HepG2 (cell line): ENCODE data around the gene RAB2B. TPM values are rescaled to one million over a fixed set of nuclear protein-coding genes. Genes with fewer than 3 reads are reported as not detected.

Experiments
- ARNT ChIP-seq: fragments of 450-650 bp; IDR thresholded peaks from 2 replicates; pipeline ENCODE4 v1.6.1; 2017
- BRCA1 ChIP-seq: sonication (generic); formaldehyde crosslinking; IDR thresholded peaks from 2 replicates; pipeline ENCODE4 v1.4.0; 2020; ENCODE audit warnings: missing genetic modification reagents
- CHD2 ChIP-seq: IDR thresholded peaks from 2 replicates; pipeline ENCODE4 v1.6.1; 2011; ENCODE audit warnings: low read depth, low read length, improper control_type of control experiment
- JUNB ChIP-seq: sonication (generic); formaldehyde crosslinking; IDR thresholded peaks from 2 replicates; pipeline ENCODE4 v1.8.0; 2022; ENCODE audit warnings: missing genetic modification reagents, mild to moderate bottlenecking, borderline replicate concordance
- JUND ChIP-seq: sonication (generic); formaldehyde crosslinking; IDR thresholded peaks from 2 replicates; pipeline ENCODE4 v1.8.0; 2022; ENCODE audit warnings: mild to moderate bottlenecking, missing genetic modification reagents
- LCORL ChIP-seq, 2 experiments: fragments of 450-650 bp in 1 of 2; sonication (generic) in 1 of 2; formaldehyde crosslinking in 1 of 2; IDR thresholded peaks; 2 replicates each; pipeline versions ENCODE4 v1.5.0 to v1.6.1; 2017 to 2020; ENCODE audit warnings: antibody characterized with exemption in 1 of 2, missing genetic modification reagents in 1 of 2
- MAFG ChIP-seq: sonication (generic); formaldehyde crosslinking; IDR thresholded peaks from 2 replicates; pipeline ENCODE4 v1.5.1; 2020; ENCODE audit warnings: mild to moderate bottlenecking, missing genetic modification reagents
- MIER2 ChIP-seq: IDR thresholded peaks from 2 replicates; pipeline ENCODE4 v1.6.1; 2016; ENCODE audit warnings: missing biosample characterization, missing genetic modification reagents
- NFKBIZ ChIP-seq: IDR thresholded peaks from 2 replicates; pipeline ENCODE4 v1.6.1; 2018; ENCODE audit warnings: missing genetic modification reagents, missing compliant biosample characterization
- RAD51 ChIP-seq: fragments of 450-650 bp; IDR thresholded peaks from 2 replicates; pipeline ENCODE4 v1.6.1; 2016; ENCODE audit warnings: borderline replicate concordance
- SALL2 ChIP-seq: sonication (generic); formaldehyde crosslinking; IDR thresholded peaks from 2 replicates; pipeline ENCODE4 v1.8.1; 2023; ENCODE audit warnings: mild to moderate bottlenecking, missing genetic modification reagents, inconsistent platforms
- SUZ12 ChIP-seq: fragments of 150-350 bp; IDR thresholded peaks from 2 replicates; pipeline ENCODE4 v1.6.1; 2014; ENCODE audit warnings: low read depth, low read length
- XRCC5 ChIP-seq: fragments of 200-400 bp; formaldehyde crosslinking; optimal IDR thresholded peaks from 2 replicates; pipeline ENCODE3; 2017; ENCODE audit warnings: mild to moderate bottlenecking, low read length
- ZNF20 ChIP-seq: sonication (generic); formaldehyde crosslinking; IDR thresholded peaks from 2 replicates; pipeline ENCODE4 v1.4.0; 2020; ENCODE audit warnings: mild to moderate bottlenecking, moderate library complexity, missing genetic modification reagents
- ZNF350 ChIP-seq: sonication (generic); formaldehyde crosslinking; IDR thresholded peaks from 2 replicates; pipeline ENCODE4 v1.4.0; 2020; ENCODE audit warnings: mild to moderate bottlenecking, low read depth, missing genetic modification reagents, borderline replicate concordance
- ZNF382 ChIP-seq: sonication (generic); formaldehyde crosslinking; IDR thresholded peaks from 2 replicates; pipeline ENCODE4 v1.5.0; 2020; ENCODE audit warnings: missing genetic modification reagents, mild to moderate bottlenecking, borderline replicate concordance
- ZNF570 ChIP-seq: sonication (generic); formaldehyde crosslinking; IDR thresholded peaks from 2 replicates; pipeline ENCODE4 v1.4.0; 2020; ENCODE audit warnings: mild to moderate bottlenecking, missing genetic modification reagents, borderline replicate concordance
- ZNF644 ChIP-seq: IDR thresholded peaks from 2 replicates; pipeline ENCODE4 v1.6.1; 2016; ENCODE audit warnings: low read depth
- ZSCAN21 ChIP-seq: sonication (generic); formaldehyde crosslinking; IDR thresholded peaks from 2 replicates; pipeline ENCODE4 v1.8.0; 2022; ENCODE audit warnings: mild to moderate bottlenecking, missing genetic modification reagents, moderate library complexity, borderline replicate concordance
- polyA plus RNA-seq, 8 experiments: library from polyadenylated mRNA; depleted of rRNA in 3 of 8; stranded (reverse) in 7 of 8; unstranded in 1 of 8; fragments of >200 nt; fragmentation: Illumina TruSeq in 4 of 8; extraction: Trizol in 4 of 8; gene quantifications; 2 replicates each; pipeline versions ENCODE4 v1.2.1 to v1.2.3, GENCODE V29; 2011 to 2016; ENCODE audit warnings: low read depth in 4 of 8, missing spikeins in 1 of 8, mixed read lengths in 1 of 8; ENCODE audit not compliant: insufficient read depth in 1 of 8
- total RNA-seq, 5 experiments: library from RNA; depleted of rRNA; stranded (reverse); fragments of >200 nt; fragmentation: Illumina TruSeq; extraction: Trizol; gene quantifications; 2 replicates each; pipeline ENCODE4 v1.2.3, GENCODE V29; 2016; ENCODE audit warnings: low read depth in 1 of 5
- TF ChIP-seq, protein P1 (sequence below): sonication (generic); formaldehyde crosslinking; IDR thresholded peaks from 2 replicates; pipeline ENCODE4 v1.4.0; 2020; ENCODE audit warnings: low read depth, mild to moderate bottlenecking, missing genetic modification reagents
- TF ChIP-seq, protein P2 (sequence below): sonication (generic); formaldehyde crosslinking; IDR thresholded peaks from 2 replicates; pipeline ENCODE4 v1.5.0; 2020; ENCODE audit warnings: mild to moderate bottlenecking, missing genetic modification reagents
- TF ChIP-seq, protein P3 (sequence below): sonication (generic); formaldehyde crosslinking; IDR thresholded peaks from 2 replicates; pipeline ENCODE4 v1.4.0; 2020; ENCODE audit warnings: mild to moderate bottlenecking, missing genetic modification reagents
- TF ChIP-seq, protein P4 (sequence below): sonication (generic); formaldehyde crosslinking; IDR thresholded peaks from 2 replicates; pipeline ENCODE4 v1.5.0; 2020; ENCODE audit warnings: missing genetic modification reagents

Gene RAB2B
- total and polyA plus RNA-seq, 2 of the 13 experiments (the other 11 are each of a cell fraction or from before 2014, with no cell fraction given), result 36.0 to 60.6 TPM

DNA sequence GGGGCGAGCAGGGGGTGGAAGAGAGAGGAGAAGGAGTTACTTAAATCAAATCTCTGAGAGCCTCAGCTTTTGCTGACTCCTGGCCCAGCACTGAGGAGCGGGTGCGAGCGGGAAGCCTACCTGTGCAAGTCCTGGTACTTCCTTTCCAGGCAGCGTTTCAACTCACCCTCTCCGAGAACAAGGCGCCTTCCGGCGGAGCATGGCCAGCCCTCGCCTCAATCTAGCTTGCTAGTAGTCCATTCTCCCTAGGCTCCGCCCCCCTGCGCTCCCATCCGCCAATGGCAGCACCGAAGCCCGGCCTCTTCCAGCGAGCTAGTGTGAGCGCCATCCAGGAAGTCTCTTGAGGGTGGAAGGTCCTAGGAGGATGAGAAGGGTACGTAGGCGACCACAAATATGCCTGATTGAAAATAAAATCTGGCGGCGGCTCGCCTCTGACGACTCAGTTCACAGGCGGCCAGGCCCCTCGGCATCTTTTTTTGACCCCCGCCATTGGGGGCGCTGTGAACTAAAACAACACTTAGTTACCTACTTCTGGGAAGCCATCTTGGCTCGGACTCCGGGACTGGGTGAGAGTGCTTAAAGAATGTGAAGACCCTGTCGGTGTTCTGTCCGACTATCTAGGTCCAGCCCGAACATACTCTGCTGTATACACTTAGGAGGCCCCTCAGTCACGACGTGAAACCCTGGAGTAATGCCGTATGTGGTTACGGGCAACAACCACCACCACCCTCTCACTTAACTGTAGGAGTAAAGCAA, 20.7 kb downstream of the RAB2B start, which contains the start of gene CHD8 (continued):
- TF ChIP-seq, protein P1, sequence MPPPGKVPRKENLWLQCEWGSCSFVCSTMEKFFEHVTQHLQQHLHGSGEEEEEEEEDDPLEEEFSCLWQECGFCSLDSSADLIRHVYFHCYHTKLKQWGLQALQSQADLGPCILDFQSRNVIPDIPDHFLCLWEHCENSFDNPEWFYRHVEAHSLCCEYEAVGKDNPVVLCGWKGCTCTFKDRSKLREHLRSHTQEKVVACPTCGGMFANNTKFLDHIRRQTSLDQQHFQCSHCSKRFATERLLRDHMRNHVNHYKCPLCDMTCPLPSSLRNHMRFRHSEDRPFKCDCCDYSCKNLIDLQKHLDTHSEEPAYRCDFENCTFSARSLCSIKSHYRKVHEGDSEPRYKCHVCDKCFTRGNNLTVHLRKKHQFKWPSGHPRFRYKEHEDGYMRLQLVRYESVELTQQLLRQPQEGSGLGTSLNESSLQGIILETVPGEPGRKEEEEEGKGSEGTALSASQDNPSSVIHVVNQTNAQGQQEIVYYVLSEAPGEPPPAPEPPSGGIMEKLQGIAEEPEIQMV (CRISPR knock-in tag), result no peak; the same call in 1 of the 2 replicates
- TF ChIP-seq SALL2 (CRISPR knock-in tag), result no peak; the same call in 1 of the 2 replicates
- no peak for TF ChIP-seq BRCA1 (CRISPR knock-in tag)
- TF ChIP-seq ZSCAN21 (CRISPR knock-in tag), result peak; percentile 18
- no peak for TF ChIP-seq ZNF382 (CRISPR knock-in tag)
- peak; percentile 59; the same call in 1 of the 2 replicates for TF ChIP-seq NFKBIZ (CRISPR knock-in tag)
- peak; percentile 57; the same call in 1 of the 2 replicates for TF ChIP-seq CHD2
- 0 out of 2 replicates have a peak, but pooled peaks have one; percentile 34 for TF ChIP-seq ZNF20 (CRISPR knock-in tag)
- peak; percentile 98 for TF ChIP-seq XRCC5
- TF ChIP-seq JUND (CRISPR knock-in tag), result 0 out of 2 replicates have a peak, but pooled peaks have one; percentile 22
- no peak for TF ChIP-seq ARNT
- TF ChIP-seq ZNF350 (CRISPR knock-in tag), result peak; percentile 96
- no peak for TF ChIP-seq SUZ12
- peak; percentile 78; the same call in 1 of the 2 replicates for TF ChIP-seq ZNF644 (CRISPR knock-in tag)
- no peak for TF ChIP-seq MAFG (CRISPR knock-in tag)
- no peak for TF ChIP-seq LCORL (IDR thresholded peaks at IDR 0.05)
- TF ChIP-seq LCORL (CRISPR knock-in tag; IDR thresholded peaks at IDR 0.05), result peak; percentile 77; the same call in 1 of the 2 replicates
- no peak for TF ChIP-seq RAD51
- TF ChIP-seq, protein P2, sequence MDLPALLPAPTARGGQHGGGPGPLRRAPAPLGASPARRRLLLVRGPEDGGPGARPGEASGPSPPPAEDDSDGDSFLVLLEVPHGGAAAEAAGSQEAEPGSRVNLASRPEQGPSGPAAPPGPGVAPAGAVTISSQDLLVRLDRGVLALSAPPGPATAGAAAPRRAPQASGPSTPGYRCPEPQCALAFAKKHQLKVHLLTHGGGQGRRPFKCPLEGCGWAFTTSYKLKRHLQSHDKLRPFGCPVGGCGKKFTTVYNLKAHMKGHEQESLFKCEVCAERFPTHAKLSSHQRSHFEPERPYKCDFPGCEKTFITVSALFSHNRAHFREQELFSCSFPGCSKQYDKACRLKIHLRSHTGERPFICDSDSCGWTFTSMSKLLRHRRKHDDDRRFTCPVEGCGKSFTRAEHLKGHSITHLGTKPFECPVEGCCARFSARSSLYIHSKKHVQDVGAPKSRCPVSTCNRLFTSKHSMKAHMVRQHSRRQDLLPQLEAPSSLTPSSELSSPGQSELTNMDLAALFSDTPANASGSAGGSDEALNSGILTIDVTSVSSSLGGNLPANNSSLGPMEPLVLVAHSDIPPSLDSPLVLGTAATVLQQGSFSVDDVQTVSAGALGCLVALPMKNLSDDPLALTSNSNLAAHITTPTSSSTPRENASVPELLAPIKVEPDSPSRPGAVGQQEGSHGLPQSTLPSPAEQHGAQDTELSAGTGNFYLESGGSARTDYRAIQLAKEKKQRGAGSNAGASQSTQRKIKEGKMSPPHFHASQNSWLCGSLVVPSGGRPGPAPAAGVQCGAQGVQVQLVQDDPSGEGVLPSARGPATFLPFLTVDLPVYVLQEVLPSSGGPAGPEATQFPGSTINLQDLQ (CRISPR knock-in tag), result 0 out of 2 replicates have a peak, but pooled peaks have one; percentile 28
- TF ChIP-seq, protein P3, sequence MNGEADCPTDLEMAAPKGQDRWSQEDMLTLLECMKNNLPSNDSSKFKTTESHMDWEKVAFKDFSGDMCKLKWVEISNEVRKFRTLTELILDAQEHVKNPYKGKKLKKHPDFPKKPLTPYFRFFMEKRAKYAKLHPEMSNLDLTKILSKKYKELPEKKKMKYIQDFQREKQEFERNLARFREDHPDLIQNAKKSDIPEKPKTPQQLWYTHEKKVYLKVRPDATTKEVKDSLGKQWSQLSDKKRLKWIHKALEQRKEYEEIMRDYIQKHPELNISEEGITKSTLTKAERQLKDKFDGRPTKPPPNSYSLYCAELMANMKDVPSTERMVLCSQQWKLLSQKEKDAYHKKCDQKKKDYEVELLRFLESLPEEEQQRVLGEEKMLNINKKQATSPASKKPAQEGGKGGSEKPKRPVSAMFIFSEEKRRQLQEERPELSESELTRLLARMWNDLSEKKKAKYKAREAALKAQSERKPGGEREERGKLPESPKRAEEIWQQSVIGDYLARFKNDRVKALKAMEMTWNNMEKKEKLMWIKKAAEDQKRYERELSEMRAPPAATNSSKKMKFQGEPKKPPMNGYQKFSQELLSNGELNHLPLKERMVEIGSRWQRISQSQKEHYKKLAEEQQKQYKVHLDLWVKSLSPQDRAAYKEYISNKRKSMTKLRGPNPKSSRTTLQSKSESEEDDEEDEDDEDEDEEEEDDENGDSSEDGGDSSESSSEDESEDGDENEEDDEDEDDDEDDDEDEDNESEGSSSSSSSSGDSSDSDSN (CRISPR knock-in tag), result peak; percentile 89
- TF ChIP-seq MIER2, result no peak
- TF ChIP-seq ZNF570 (CRISPR knock-in tag), result no peak
- TF ChIP-seq, protein P4, sequence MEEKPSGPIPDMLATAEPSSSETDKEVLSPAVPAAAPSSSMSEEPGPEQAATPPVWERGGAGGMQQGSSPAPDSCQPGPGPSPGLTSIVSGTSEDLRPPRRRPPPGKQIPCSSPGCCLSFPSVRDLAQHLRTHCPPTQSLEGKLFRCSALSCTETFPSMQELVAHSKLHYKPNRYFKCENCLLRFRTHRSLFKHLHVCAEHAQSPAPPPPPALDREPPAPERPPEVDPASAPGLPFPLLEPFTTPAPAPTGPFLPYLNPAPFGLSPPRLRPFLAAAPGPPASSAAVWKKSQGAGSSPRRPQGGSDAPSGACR, result peak; percentile 87; the same call in 1 of the 2 replicates
- no peak for TF ChIP-seq JUNB (CRISPR knock-in tag)
